ENCODE results near the gene STT3B. TPM values are rescaled to one million over a fixed set of nuclear protein-coding genes. Genes with fewer than 3 reads are reported as not detected.
A peak's percentile ranks its signal among the peaks of the same experiment; 100 is the strongest.

The STT3B gene
- total RNA-seq, 2 donors from 2014 or later: 93.5 to 132 TPM

- peaks cover 6 to 22% of the 10 kb centered on the region in 2 donors for H3K36me3 Mint-ChIP-seq
- DNase-seq (ENCODE audit: low spot score in 2 of 2) (no peak), ATAC-seq (peak in 1 of 2 donors; percentile 24)
- H3K9me3 Mint-ChIP-seq: peaks cover 4 to 8% of the 10 kb centered on the region in 2 donors
- H3K27ac Mint-ChIP-seq: peak overlapping the region in 1 of 2 donors; percentile 23
Measured at GRCh38 chr3:31562525-31562924, 29.8 kb downstream of the STT3B start.

GRCh38 chr3:31565288-31565687 is 32.6 kb downstream of the STT3B start:
- DNase-seq (ENCODE audit: low spot score in 2 of 2) (no peak), ATAC-seq (peak in 1 of 2 donors; percentile 85)
- Mint-ChIP-seq H3K9me3 (peaks cover 1 to 11% of the 10 kb centered on the region in 2 donors), H3K36me3 (peaks cover 0 to 12% of the 10 kb centered on the region in 2 donors), H3K27ac (peak overlapping the region; percentile 3 to 52)

- DNase-seq (ENCODE audit: low spot score in 2 of 2): no peak
- H3K36me3 Mint-ChIP-seq: peaks cover 0 to 6% of the 10 kb centered on the region in 2 donors
- no peak for ATAC-seq
- no peak overlapping the region for H3K27ac Mint-ChIP-seq
- peaks cover 0 to 14% of the 10 kb centered on the region in 2 donors for H3K9me3 Mint-ChIP-seq
Measured at GRCh38 chr3:31567036-31567435, 34.3 kb downstream of the STT3B start.

GRCh38 chr3:31568649-31569048 is 35.9 kb downstream of the STT3B start:
- peak overlapping the region in 1 of 2 donors; percentile 16 for H3K27ac Mint-ChIP-seq

GRCh38 chr3:31571325-31571724 is 38.6 kb downstream of the STT3B start:
- peaks cover 0 to 6% of the 10 kb centered on the region in 2 donors for H3K36me3 Mint-ChIP-seq
- no peak for ATAC-seq

More at GRCh38 chr3:31568649-31569048, 35.9 kb downstream of the STT3B start:
- peaks cover 0 to 11% of the 10 kb centered on the region in 2 donors for H3K9me3 Mint-ChIP-seq
- ATAC-seq (no peak), DNase-seq (ENCODE audit: low spot score in 2 of 2) (no peak)
- peaks cover 0 to 6% of the 10 kb centered on the region in 2 donors for H3K36me3 Mint-ChIP-seq

GRCh38 chr3:31572236-31573004 is 39.7 kb downstream of the STT3B start:
- no peak for DNase-seq (ENCODE audit: low spot score in 2 of 2)
- Mint-ChIP-seq H3K27ac (no peak overlapping the region), H3K9me3 (peaks cover 0 to 11% of the 10 kb centered on the region in 2 donors), H3K36me3 (peaks cover 0 to 6% of the 10 kb centered on the region in 2 donors)
- ATAC-seq: peak; percentile 33 to 54

More at GRCh38 chr3:31571325-31571724, 38.6 kb downstream of the STT3B start:
- no peak for DNase-seq (ENCODE audit: low spot score in 2 of 2)
- Mint-ChIP-seq H3K9me3 (peaks cover 0 to 11% of the 10 kb centered on the region in 2 donors), H3K27ac (no peak overlapping the region)

- ATAC-seq: peak; percentile 45 to 53
- H3K9me3 Mint-ChIP-seq: peaks cover 0 to 7% of the 10 kb centered on the region in 2 donors
- DNase-seq (ENCODE audit: low spot score in 2 of 2): no peak
- peaks cover 0 to 5% of the 10 kb centered on the region in 2 donors for H3K36me3 Mint-ChIP-seq
- no peak overlapping the region for H3K27ac Mint-ChIP-seq
Measured at GRCh38 chr3:31573036-31573779, 40.5 kb downstream of the STT3B start.

GRCh38 chr3:31575448-31575847 is 42.7 kb downstream of the STT3B start:
- ATAC-seq: peak; percentile 65
- Mint-ChIP-seq H3K36me3 (peaks cover 0 to 16% of the 10 kb centered on the region in 2 donors), H3K9me3 (peaks cover 0 to 2% of the 10 kb centered on the region in 2 donors), H3K27ac (no peak overlapping the region)
- no peak for DNase-seq (ENCODE audit: low spot score in 2 of 2)

GRCh38 chr3:31576521-31576920 is 43.8 kb downstream of the STT3B start:
- ATAC-seq: no peak
- no peak for DNase-seq (ENCODE audit: low spot score in 2 of 2)
- peaks cover 0 to 23% of the 10 kb centered on the region in 2 donors for H3K36me3 Mint-ChIP-seq
- H3K9me3 Mint-ChIP-seq: no peaks in the 10 kb centered on the region
- no peak overlapping the region for H3K27ac Mint-ChIP-seq

- H3K36me3 Mint-ChIP-seq: peaks cover 0 to 30% of the 10 kb centered on the region in 2 donors
- no peak for DNase-seq (ENCODE audit: low spot score in 2 of 2)
- H3K27ac Mint-ChIP-seq: no peak overlapping the region
- no peak for ATAC-seq
- no peaks in the 10 kb centered on the region for H3K9me3 Mint-ChIP-seq
Measured at GRCh38 chr3:31577232-31577631, 44.5 kb downstream of the STT3B start.

GRCh38 chr3:31579828-31580227 is 47.1 kb downstream of the STT3B start:
- peaks cover 17 to 52% of the 10 kb centered on the region in 2 donors for H3K36me3 Mint-ChIP-seq
- peaks cover 0 to 15% of the 10 kb centered on the region in 2 donors for H3K9me3 Mint-ChIP-seq

GRCh38 chr3:31580645-31581044 is 47.9 kb downstream of the STT3B start:
- Mint-ChIP-seq H3K27ac (peak overlapping the region in 1 of 2 donors; percentile 50), H3K36me3 (peaks cover 20 to 60% of the 10 kb centered on the region in 2 donors), H3K9me3 (peaks cover 0 to 15% of the 10 kb centered on the region in 2 donors)
- DNase-seq (ENCODE audit: low spot score in 2 of 2) (no peak), ATAC-seq (no peak)

More at GRCh38 chr3:31579828-31580227, 47.1 kb downstream of the STT3B start:
- H3K27ac Mint-ChIP-seq: no peak overlapping the region
- no peak for ATAC-seq
- DNase-seq (ENCODE audit: low spot score in 2 of 2): no peak

GRCh38 chr3:31581660-31582059 is 48.9 kb downstream of the STT3B start:
- H3K9me3 Mint-ChIP-seq: peaks cover 0 to 15% of the 10 kb centered on the region in 2 donors
- H3K27ac Mint-ChIP-seq: no peak overlapping the region
- peaks cover 30 to 70% of the 10 kb centered on the region in 2 donors for H3K36me3 Mint-ChIP-seq
- no peak for ATAC-seq
- no peak for DNase-seq (ENCODE audit: low spot score in 2 of 2)

GRCh38 chr3:31589228-31589627 is 56.5 kb downstream of the STT3B start:
- ATAC-seq (no peak), DNase-seq (ENCODE audit: low spot score in 2 of 2) (no peak)
- Mint-ChIP-seq H3K9me3 (peaks cover 8 to 24% of the 10 kb centered on the region in 2 donors), H3K27ac (no peak overlapping the region), H3K36me3 (peaks cover 63 to 94% of the 10 kb centered on the region in 2 donors)

- H3K36me3 Mint-ChIP-seq: peaks cover 71 to 99% of the 10 kb centered on the region in 2 donors
- peaks cover 8 to 24% of the 10 kb centered on the region in 2 donors for H3K9me3 Mint-ChIP-seq
- no peak overlapping the region for H3K27ac Mint-ChIP-seq
- ATAC-seq (no peak), DNase-seq (ENCODE audit: low spot score in 2 of 2) (no peak)
Measured at GRCh38 chr3:31590650-31591049, 57.9 kb downstream of the STT3B start.

GRCh38 chr3:31592764-31593163 is 60.0 kb downstream of the STT3B start:
- peaks cover 61 to 84% of the 10 kb centered on the region in 2 donors for H3K36me3 Mint-ChIP-seq

GRCh38 chr3:31596176-31596575 is 63.5 kb downstream of the STT3B start:
- no peak for DNase-seq (ENCODE audit: low spot score in 2 of 2)
- peak overlapping the region in 1 of 2 donors; percentile 6 for H3K27ac Mint-ChIP-seq
- peaks cover 0 to 3% of the 10 kb centered on the region in 2 donors for H3K9me3 Mint-ChIP-seq
- H3K36me3 Mint-ChIP-seq: peaks cover 36 to 74% of the 10 kb centered on the region in 2 donors
- ATAC-seq: peak in 1 of 2 donors; percentile 79

More at GRCh38 chr3:31592764-31593163, 60.0 kb downstream of the STT3B start:
- no peak overlapping the region for H3K27ac Mint-ChIP-seq
- DNase-seq (ENCODE audit: low spot score in 2 of 2): no peak
- H3K9me3 Mint-ChIP-seq: peaks cover 8 to 24% of the 10 kb centered on the region in 2 donors
- no peak for ATAC-seq

Data from activated naive CD4-positive, alpha-beta T cell treated with anti-CD3 and anti-CD28 coated beads, Interleukin-2, amount 50 U/mL, for 72 hours (primary cell).